Measurements from ENCODE around the gene SULT1A1. TPM values are rescaled to one million over a fixed set of nuclear protein-coding genes. Genes with fewer than 3 reads are reported as not detected.

SULT1A1 gene
- total and polyA plus RNA-seq, 2 of the 13 experiments (the other 11 are each of a cell fraction or from before 2014, with no cell fraction given): 114 to 147 TPM

DNA sequence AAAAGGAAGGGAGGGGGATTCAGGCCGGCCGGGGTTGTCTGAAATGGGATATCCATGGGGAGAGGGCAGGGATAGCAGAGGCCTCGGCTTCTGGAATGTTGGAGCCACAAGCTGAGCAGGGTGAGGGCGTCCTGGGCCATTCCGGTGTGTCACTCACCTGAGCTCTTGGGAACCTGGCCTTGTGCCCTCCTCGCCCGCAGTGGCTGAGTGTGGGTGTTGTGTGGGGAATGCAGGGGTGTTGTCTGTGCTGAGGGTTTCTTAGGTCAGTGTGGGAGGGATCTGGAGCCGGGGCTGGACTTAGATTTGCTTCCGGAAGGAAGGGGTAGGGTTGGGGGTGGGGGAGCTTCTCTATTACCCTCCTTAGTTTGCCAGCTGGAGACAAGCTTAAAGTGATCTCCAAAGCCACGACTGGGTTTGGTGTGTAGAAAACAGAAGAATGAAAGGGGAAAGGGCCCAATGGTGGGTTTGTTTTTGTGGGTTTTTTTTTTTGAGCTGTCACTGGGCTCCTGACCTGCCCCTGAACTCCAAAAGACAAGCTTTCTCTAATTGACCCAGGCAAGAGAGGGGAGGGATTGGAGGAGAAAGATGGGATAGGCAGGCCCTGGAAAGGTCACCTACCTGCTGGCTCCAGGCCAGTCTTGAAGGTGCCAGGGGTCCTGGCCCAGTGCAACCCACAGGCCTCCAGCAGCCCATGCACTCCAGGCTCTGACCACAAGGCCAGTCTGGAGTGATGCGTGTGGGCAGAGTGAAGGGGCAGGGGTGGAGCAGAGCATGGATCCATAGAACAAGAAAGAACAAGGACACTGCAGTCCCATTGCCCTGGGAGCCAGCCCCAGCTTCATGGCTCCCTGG, 12.8 kb downstream of the SULT1A1 start, which contains the start of gene SULT1A2 (continued):
- TF ChIP-seq TFE3 (CRISPR knock-in tag; IDR thresholded peaks at IDR 0.05) (peak; percentile 25; the same call in 1 of the 2 replicates), ZNF235 (CRISPR knock-in tag; IDR thresholded peaks at IDR 0.05; ENCODE audit: borderline replicate concordance) (no peak), FOXA3 (CRISPR knock-in tag; IDR thresholded peaks at IDR 0.05) (peak; percentile 21; the same call in 1 of the 2 replicates), ELF1 (CRISPR knock-in tag; IDR thresholded peaks at IDR 0.05) (no peak), ELF3 (CRISPR knock-in tag; IDR thresholded peaks at IDR 0.05) (peak; percentile 27; the same call in 1 of the 2 replicates), NFAT5 (CRISPR knock-in tag; IDR thresholded peaks at IDR 0.05) (no peak), ZNF7 (CRISPR knock-in tag; IDR thresholded peaks at IDR 0.05) (no peak), ZNF503 (CRISPR knock-in tag; IDR thresholded peaks at IDR 0.05) (0 out of 2 replicates have a peak, but pooled peaks have one; percentile 11), ZNF331 (CRISPR knock-in tag; IDR thresholded peaks at IDR 0.05) (no peak), PAWR (CRISPR knock-in tag; IDR thresholded peaks at IDR 0.05; ENCODE audit: borderline replicate concordance) (no peak), UBTF (CRISPR knock-in tag; IDR thresholded peaks at IDR 0.05) (peak; percentile 46), SP5 (CRISPR knock-in tag; IDR thresholded peaks at IDR 0.05; ENCODE audit: borderline replicate concordance, low read depth) (0 out of 2 replicates have a peak, but pooled peaks have one; percentile 59), SOX13 (IDR thresholded peaks at IDR 0.05) (no peak), SOX13 (CRISPR knock-in tag; conservative IDR thresholded peaks at IDR 0.05 in 1 of 2, IDR thresholded peaks at IDR 0.05 in 1 of 2) (peak in 1 of 2 experiments; percentile 22; a peak in 1 of 4 replicates)
- TF ChIP-seq, protein P1, sequence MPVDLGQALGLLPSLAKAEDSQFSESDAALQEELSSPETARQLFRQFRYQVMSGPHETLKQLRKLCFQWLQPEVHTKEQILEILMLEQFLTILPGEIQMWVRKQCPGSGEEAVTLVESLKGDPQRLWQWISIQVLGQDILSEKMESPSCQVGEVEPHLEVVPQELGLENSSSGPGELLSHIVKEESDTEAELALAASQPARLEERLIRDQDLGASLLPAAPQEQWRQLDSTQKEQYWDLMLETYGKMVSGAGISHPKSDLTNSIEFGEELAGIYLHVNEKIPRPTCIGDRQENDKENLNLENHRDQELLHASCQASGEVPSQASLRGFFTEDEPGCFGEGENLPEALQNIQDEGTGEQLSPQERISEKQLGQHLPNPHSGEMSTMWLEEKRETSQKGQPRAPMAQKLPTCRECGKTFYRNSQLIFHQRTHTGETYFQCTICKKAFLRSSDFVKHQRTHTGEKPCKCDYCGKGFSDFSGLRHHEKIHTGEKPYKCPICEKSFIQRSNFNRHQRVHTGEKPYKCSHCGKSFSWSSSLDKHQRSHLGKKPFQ (CRISPR knock-in tag; IDR thresholded peaks at IDR 0.05; ENCODE audit: insufficient replicate concordance): no peak
